Fibroblast of lung (primary cell): ENCODE results near the gene ASCL2. TPM values are rescaled to one million over a fixed set of nuclear protein-coding genes. Genes with fewer than 3 reads are reported as not detected.

ENCODE experiments used
- DNase-seq, 2 donors: peaks; one replicate each; pipeline versions ENCODE4 v3.0.0 to v3.0.0-alpha.2; 2010; ENCODE audit warnings: low read depth in 2 of 2
- H2AFZ ChIP-seq: 2 replicates; pipeline ENCODE4 v1.5.1; 2012; ENCODE audit warnings: low read length, control low read depth, inconsistent platforms
- H3K27ac ChIP-seq: 2 replicates; pipeline ENCODE4 v1.5.1; 2011; ENCODE audit warnings: low read length, control low read depth; ENCODE audit not compliant: insufficient read depth
- H3K27me3 ChIP-seq: 2 replicates; pipeline ENCODE4 v1.5.1; 2011; ENCODE audit warnings: mild to moderate bottlenecking, low read length; ENCODE audit not compliant: control insufficient read depth, insufficient read depth
- H3K36me3 ChIP-seq: 2 replicates; pipeline ENCODE4 v1.5.1; 2011; ENCODE audit warnings: low read length; ENCODE audit not compliant: control insufficient read depth, insufficient read depth
- H3K4me1 ChIP-seq: 2 replicates; pipeline ENCODE4 v1.5.1; 2011; ENCODE audit warnings: low read length; ENCODE audit not compliant: control insufficient read depth, insufficient read depth; ENCODE audit errors: extremely low read depth
- H3K4me2 ChIP-seq: 2 replicates; pipeline ENCODE4 v1.5.1; 2011; ENCODE audit warnings: low read length, control low read depth; ENCODE audit not compliant: insufficient read depth; ENCODE audit errors: extremely low read depth
- H3K4me3 ChIP-seq, 4 experiments: fragments of 200-600 bp in 1 of 4; sonication (generic) in 1 of 4; replicated peaks in 1 of 4; 2 replicates each; pipeline ENCODE4 v1.5.1; 2011 to 2016; ENCODE audit warnings: low read length in 4 of 4, low read depth in 3 of 4, mild to moderate bottlenecking in 3 of 4, control low read depth in 2 of 4, inconsistent platforms in 1 of 4, mixed read lengths in 1 of 4; ENCODE audit not compliant: insufficient read depth in 1 of 4; ENCODE audit errors: control extremely low read depth in 1 of 4
- H3K79me2 ChIP-seq: 2 replicates; pipeline ENCODE4 v1.5.1; 2012; ENCODE audit warnings: mild to moderate bottlenecking, low read length, inconsistent platforms; ENCODE audit not compliant: control insufficient read depth, insufficient read depth
- H3K9ac ChIP-seq: 2 replicates; pipeline ENCODE4 v1.5.1; 2011; ENCODE audit warnings: mild to moderate bottlenecking, low read length, control low read depth; ENCODE audit not compliant: insufficient read depth
- H3K9me3 ChIP-seq: 2 replicates; pipeline ENCODE4 v1.5.1; 2012; ENCODE audit warnings: low read depth, low read length; ENCODE audit not compliant: control insufficient read depth, insufficient read depth
- H4K20me1 ChIP-seq: 2 replicates; pipeline ENCODE4 v1.5.1; 2011; ENCODE audit warnings: low read length; ENCODE audit not compliant: control insufficient read depth, insufficient read depth; ENCODE audit errors: extremely low read depth
- EZH2 ChIP-seq: IDR thresholded peaks from 2 replicates; pipeline ENCODE4 v1.5.1; 2012; ENCODE audit warnings: low read length, control low read depth, mild to moderate bottlenecking; ENCODE audit errors: missing control alignments
- polyA minus RNA-seq: library from RNA; depleted of rRNA, polyadenylated mRNA; stranded (reverse); fragments of >200 nt; gene quantifications from 2 replicates; pipeline ENCODE4 v1.2.3, GENCODE V29; 2011; ENCODE audit warnings: low replicate concordance
- polyA plus RNA-seq, 2 donors: library from polyadenylated mRNA; depleted of rRNA in 1 of 2; stranded (reverse) in 1 of 2; unstranded in 1 of 2; fragments of >200 nt; gene quantifications; 2 replicates each; pipeline ENCODE4 v1.2.1, GENCODE V29; 2011 to 2012; ENCODE audit warnings: missing spikeins in 1 of 2
- total RNA-seq: library from RNA; depleted of rRNA; stranded (reverse); fragments of >200 nt; gene quantifications from 2 replicates; pipeline ENCODE4 v1.2.1, GENCODE V29; 2014
- TF ChIP-seq, protein P1 (sequence below), 2 donors: IDR thresholded peaks in 1 of 2; conservative IDR thresholded peaks in 1 of 2; 1 replicate in 1 of 2; 2 replicates in 1 of 2; pipeline ENCODE4 v1.5.1; 2011 to 2012; ENCODE audit warnings: low read length in 2 of 2, control low read depth in 1 of 2, inconsistent platforms in 1 of 2, low read depth in 1 of 2, mild to moderate bottlenecking in 1 of 2

Gene ASCL2, protein sequence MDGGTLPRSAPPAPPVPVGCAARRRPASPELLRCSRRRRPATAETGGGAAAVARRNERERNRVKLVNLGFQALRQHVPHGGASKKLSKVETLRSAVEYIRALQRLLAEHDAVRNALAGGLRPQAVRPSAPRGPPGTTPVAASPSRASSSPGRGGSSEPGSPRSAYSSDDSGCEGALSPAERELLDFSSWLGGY
- total RNA-seq (not detected in 2 replicates), polyA plus RNA-seq (not detected in 2 replicates), polyA minus RNA-seq (not detected in 2 replicates)
- not detected in 2 replicates for polyA plus RNA-seq (2012)

- Histone ChIP-seq H3K4me3 (peak within 1 kb of the TSS in 1 of 4 experiments; percentile 34), H3K9me3 (no peaks in the 10 kb centered on the region), H3K27ac (no peak within 1 kb of the TSS), H3K27me3 (peaks cover 8% of the 10 kb centered on the region), H3K4me2 (no peak within 1 kb of the TSS), H3K79me2 (no peaks in the 10 kb centered on the region), H2AFZ (no peak within 1 kb of the TSS), H4K20me1 (no peaks in the 10 kb centered on the region), H3K9ac (no peak within 1 kb of the TSS), H3K4me1 (no peaks in the 10 kb centered on the region), H3K36me3 (no peaks in the 10 kb centered on the region)
- DNase-seq: no peak
- no peak for TF ChIP-seq EZH2
- TF ChIP-seq, protein P1, sequence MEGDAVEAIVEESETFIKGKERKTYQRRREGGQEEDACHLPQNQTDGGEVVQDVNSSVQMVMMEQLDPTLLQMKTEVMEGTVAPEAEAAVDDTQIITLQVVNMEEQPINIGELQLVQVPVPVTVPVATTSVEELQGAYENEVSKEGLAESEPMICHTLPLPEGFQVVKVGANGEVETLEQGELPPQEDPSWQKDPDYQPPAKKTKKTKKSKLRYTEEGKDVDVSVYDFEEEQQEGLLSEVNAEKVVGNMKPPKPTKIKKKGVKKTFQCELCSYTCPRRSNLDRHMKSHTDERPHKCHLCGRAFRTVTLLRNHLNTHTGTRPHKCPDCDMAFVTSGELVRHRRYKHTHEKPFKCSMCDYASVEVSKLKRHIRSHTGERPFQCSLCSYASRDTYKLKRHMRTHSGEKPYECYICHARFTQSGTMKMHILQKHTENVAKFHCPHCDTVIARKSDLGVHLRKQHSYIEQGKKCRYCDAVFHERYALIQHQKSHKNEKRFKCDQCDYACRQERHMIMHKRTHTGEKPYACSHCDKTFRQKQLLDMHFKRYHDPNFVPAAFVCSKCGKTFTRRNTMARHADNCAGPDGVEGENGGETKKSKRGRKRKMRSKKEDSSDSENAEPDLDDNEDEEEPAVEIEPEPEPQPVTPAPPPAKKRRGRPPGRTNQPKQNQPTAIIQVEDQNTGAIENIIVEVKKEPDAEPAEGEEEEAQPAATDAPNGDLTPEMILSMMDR (conservative IDR thresholded peaks at IDR 0.05 in 1 of 2, IDR thresholded peaks at IDR 0.05 in 1 of 2; ENCODE audit: low read depth in 1 of 2, low read length in 2 of 2): no peak
These were observed at the start of gene ASCL2 for GRCh38 chr11:2270322-2271076. TSS of gene ASCL2 (minus strand) at chr11:2270588. CDS start at chr11:2270332, 256 bp downstream.

DNA sequence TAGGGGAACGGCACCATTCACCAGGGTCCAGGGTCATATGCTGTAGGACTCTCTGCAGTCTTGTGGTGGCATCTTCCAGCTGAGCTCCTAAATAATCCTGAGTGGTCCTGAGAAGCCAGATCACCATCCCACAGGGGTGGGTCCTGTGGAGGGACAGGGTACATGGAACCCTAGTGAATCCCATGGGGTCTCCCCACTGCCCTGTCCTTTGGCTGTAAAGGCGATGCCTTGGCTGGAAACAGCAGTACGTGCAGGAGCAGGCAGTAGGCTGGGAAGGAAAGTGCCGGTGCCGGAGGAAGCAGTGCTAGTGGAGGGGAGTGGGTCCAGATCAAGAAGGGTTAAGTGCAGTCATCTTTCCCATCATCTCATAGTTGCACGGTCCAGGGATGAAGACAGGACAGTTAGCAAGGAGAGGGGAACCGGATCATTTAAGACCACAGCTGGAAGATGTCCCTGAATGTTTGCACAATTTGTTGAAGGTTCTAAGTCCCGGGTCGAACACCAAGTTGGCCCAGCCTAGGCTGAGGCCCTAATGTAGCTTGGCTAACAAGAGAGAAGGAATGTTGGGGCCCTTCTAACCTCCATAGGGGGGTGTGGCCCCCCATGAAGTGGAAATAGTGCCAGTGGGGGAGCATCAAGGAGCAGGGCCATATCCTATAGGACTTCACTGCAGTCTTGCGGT, 49.5 kb upstream of the ASCL2 start:
- TF ChIP-seq, protein P1 (conservative IDR thresholded peaks at IDR 0.05 in 1 of 2, IDR thresholded peaks at IDR 0.05 in 1 of 2; ENCODE audit: low read depth in 1 of 2, low read length in 2 of 2): no peak
- no peak for TF ChIP-seq EZH2
- Histone ChIP-seq H3K27me3 (no peaks in the 10 kb centered on the region), H3K4me1 (no peaks in the 10 kb centered on the region), H3K4me3 (no peak overlapping the region), H3K79me2 (no peaks in the 10 kb centered on the region), H2AFZ (no peak overlapping the region), H3K9me3 (no peaks in the 10 kb centered on the region), H4K20me1 (no peaks in the 10 kb centered on the region), H3K9ac (no peak overlapping the region), H3K27ac (no peak overlapping the region), H3K36me3 (no peaks in the 10 kb centered on the region), H3K4me2 (no peak overlapping the region)
- no peak for DNase-seq

- H3K79me2 ChIP-seq: no peaks in the 10 kb centered on the region
- peaks cover 4% of the 10 kb centered on the region for H3K4me1 ChIP-seq
- H3K27ac ChIP-seq: no peak overlapping the region
- no peak overlapping the region for H2AFZ ChIP-seq
- TF ChIP-seq EZH2: no peak
- TF ChIP-seq, protein P1 (conservative IDR thresholded peaks at IDR 0.05 in 1 of 2, IDR thresholded peaks at IDR 0.05 in 1 of 2; ENCODE audit: low read depth in 1 of 2, low read length in 2 of 2): no peak
- H3K4me2 ChIP-seq: no peak overlapping the region
- no peaks in the 10 kb centered on the region for H3K9me3 ChIP-seq
- DNase-seq: no peak
- no peaks in the 10 kb centered on the region for H4K20me1 ChIP-seq
- no peak overlapping the region for H3K9ac ChIP-seq
- no peaks in the 10 kb centered on the region for H3K36me3 ChIP-seq
- no peak overlapping the region for H3K4me3 ChIP-seq
- no peaks in the 10 kb centered on the region for H3K27me3 ChIP-seq
These were observed 48.3 kb upstream of the ASCL2 start for GRCh38 chr11:2318707-2319106.
